GM18909 (cell line): ENCODE data around the gene IL2RA.
A peak's percentile ranks its signal among the peaks of the same experiment; 100 is the strongest.

Source experiments
- ATAC-seq: cut with Tn5 transposase; IDR thresholded peaks from one replicate; pipeline ENCODE4 v1.9.1; 2021; ENCODE audit warnings: mild to moderate bottlenecking; ENCODE audit not compliant: unreplicated experiment, poor library complexity

The IL2RA gene

DNA sequence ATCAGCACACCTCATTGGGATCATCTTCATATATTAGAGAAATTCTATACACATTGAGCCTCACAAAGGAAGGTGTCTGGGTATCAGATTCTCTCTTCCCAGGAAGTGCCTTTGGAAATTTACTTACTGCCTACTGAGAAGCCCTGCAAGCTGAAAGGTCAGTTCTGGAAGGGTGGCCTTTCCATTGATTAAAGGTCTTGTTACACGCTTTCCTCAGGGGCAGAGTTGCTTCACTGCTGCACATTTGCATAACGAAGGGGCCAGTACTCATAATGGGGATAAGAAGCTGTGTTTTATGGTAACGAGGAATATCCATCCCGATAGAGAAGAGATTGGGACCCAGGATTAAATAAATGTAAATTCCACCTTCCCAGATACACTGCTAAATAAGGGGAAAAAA lies 65.5 kb downstream of the IL2RA start:
- ATAC-seq = no peak

GRCh38 chr10:5992398-5992797 lies 69.8 kb downstream of the IL2RA start:
- ATAC-seq = no peak

GRCh38 chr10:5991708-5992107 lies 70.5 kb downstream of the IL2RA start:
- ATAC-seq = no peak

GRCh38 chr10:5989756-5990155 lies 72.4 kb downstream of the IL2RA start:
- no peak for ATAC-seq

DNA sequence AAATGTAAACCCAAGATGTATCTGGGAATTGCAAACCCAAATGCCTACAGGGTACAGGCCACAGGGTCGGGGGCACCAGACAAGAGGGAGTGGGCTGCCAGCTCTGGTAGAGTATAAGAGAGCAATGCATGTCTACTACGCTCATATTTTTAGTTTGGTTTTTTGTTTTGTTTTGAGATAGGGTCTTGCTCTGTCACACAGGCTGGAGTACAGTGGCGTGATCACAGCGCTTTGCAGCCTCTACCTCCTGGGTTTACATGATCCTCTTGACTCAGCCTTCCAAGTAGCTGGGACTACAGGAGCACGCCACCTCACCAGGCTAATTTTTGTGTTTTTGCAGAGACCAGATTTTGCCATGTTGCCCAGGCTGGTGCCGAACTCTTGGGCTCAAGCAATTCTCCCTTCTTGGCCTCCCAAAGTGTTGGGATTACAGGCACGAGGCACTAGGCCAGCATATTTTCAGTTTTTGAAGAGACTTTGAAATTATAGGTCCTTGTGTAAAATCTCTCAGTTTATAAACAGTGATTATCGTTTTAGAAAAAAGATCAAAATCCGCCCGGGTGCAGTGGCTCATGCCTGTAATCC lies 73.7 kb downstream of the IL2RA start:
- no peak for ATAC-seq

DNA sequence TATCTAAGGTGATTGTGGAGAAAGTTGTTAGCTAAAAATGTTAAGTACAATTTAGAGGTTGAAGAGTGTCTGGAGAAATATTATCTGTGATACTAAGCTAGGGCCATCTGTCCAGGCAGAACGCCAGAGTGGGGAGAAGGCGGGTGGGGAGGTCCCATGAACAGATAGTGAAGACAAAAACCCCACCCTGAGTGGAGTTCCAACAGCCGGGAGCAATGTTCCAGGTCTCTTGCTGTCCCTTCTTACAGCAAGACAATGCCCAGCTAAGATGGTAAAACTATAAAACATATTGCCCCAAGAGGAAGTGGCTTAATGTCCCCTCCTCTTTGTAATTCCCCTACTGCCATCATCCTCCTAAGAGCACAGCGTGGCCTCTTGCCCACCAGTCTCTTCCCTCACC lies 74.4 kb downstream of the IL2RA start:
- ATAC-seq = no peak

DNA sequence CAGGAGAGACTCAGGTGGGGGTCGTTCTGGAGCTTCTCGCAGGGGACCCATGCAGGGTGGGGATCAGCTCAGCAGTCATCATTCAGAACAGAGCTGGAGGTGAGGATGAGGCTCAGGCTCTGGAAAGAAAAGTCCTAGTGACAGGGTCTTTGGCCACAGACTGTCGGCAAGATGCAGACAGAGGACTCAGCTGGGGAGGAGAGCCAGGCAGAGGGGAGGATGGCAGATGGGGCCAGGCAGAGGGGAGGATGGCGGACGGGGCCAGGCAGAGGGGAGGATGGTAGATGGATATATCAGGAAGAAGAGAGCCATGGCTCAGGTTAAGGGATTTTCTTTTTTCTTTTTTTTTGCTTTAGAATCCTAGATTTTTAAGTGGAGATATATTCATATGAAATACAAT lies 77.1 kb downstream of the IL2RA start:
- ATAC-seq = no peak

DNA sequence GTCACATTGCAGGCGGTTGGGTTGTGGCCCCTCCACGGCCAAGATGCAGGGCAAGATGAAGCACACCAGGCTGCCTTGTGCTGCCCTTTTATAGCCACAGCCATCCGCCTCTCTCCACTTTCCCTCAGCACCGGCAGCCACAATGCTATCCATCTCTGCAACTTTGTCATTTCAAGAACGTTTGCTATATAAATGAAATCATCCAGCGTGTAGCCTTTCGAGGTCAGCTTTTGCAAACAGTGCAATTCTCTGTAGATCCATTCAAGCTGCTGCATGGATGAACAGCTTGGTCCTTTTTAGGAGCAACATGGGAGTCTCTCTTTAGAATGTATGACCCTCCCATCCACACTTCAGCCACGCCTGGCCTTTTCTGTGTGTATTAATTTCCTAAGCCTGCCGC lies 78.4 kb downstream of the IL2RA start:
- no peak for ATAC-seq

- no peak for ATAC-seq
Observed at GRCh38 chr10:5981529-5981928, 80.6 kb downstream of the IL2RA start.

- ATAC-seq = no peak
Observed at GRCh38 chr10:5978230-5978489, 84.0 kb downstream of the IL2RA start.

GRCh38 chr10:5977471-5978229 lies 84.5 kb downstream of the IL2RA start, which contains the start of gene IL15RA:
Gene IL15RA, minus strand, starts transcription at chr10:5977543. Its CDS starts 51 bp downstream, at chr10:5977492.
- peak; percentile 62 for ATAC-seq

GRCh38 chr10:5976512-5977470 lies 85.4 kb downstream of the IL2RA start:
- ATAC-seq = peak; percentile 10

DNA sequence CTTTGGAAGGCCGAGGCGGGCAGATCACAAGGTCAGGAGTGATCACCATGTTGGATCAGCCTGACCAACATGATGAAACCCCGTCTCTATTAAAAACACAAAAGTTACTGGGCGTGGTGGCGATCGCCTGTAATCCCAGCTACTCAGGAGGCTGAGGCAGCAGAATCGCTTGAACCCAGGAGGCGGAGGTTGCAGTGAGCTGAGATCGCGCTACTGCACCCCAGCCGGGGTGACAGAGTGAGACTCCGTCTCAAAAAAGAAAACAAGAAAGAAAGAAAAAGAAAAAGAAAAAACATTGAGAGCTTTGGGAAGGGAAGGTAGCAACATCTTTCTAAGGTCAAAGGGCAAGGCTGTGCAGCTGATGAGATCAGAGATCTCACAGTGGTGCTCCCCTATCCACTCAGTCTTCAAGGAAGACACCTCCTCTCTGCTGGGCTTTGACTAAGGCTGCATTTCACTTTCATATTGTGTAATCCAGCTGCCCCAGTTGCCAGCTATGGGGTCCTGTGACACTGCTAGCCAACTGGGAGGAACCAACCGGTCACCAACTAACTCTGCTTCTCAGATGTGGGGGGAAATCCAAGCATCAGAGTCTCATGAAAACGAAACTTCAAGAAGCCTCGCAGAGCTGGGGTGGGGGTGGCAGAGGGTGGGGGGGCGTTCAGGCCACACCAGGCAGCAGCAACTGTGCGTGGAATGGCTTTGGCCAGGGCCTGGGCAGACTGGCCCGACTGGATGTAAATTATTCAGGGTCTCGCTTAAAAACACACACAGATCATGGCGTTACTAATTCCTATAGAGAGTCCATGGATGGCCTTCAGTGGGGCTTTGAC lies 86.3 kb downstream of the IL2RA start:
- peak; percentile 74 for ATAC-seq

GRCh38 chr10:5973069-5973468 lies 89.1 kb downstream of the IL2RA start:
- ATAC-seq = no peak

- no peak for ATAC-seq
Observed at GRCh38 chr10:5971886-5972285, 90.3 kb downstream of the IL2RA start.

GRCh38 chr10:5971315-5971832 lies 90.8 kb downstream of the IL2RA start:
- peak; percentile 29 for ATAC-seq

DNA sequence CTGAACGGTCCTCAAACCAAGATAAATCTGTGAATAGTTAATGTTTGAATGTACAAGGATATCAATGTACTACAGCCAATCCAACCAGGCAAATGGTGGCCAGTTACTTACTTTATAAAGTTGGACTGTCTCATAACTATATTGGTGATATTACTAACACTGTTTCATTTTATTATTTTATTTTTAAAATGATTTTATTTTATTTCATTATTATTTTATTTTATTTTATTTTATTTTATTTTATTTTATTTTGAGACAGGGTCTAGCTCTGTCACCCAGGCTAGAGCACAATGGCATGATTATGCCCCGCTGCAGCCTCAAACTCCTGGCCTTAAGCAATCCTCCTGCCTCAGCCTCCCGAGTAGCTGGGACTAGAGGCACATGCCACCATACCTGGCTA lies 91.6 kb downstream of the IL2RA start:
- ATAC-seq = no peak

GRCh38 chr10:5970066-5970465 lies 92.1 kb downstream of the IL2RA start:
- no peak for ATAC-seq

GRCh38 chr10:5968681-5969453 lies 93.3 kb downstream of the IL2RA start:
- no peak for ATAC-seq
